Astrocyte (in vitro differentiated cells and primary cell): ENCODE results near the gene SLAMF6.

Experiments used
- CTCF ChIP-seq: IDR thresholded peaks from 2 replicates; pipeline ENCODE4 v1.5.1; 2011; ENCODE audit warnings: low read depth, mild to moderate bottlenecking, inconsistent platforms, low read length, moderate library complexity; ENCODE audit not compliant: insufficient read depth
- EZH2 ChIP-seq: IDR thresholded peaks from 2 replicates; pipeline ENCODE4 v1.6.1; 2012; ENCODE audit warnings: mild to moderate bottlenecking, low read length, inconsistent platforms; ENCODE audit not compliant: insufficient read depth

GRCh38 chr1:160453443-160453842, 69.6 kb downstream of the SLAMF6 start:
- no peak for TF ChIP-seq CTCF
- TF ChIP-seq EZH2 = no peak
